Stromal cell of bone marrow (primary cell): ENCODE results near the gene NTN1.
"Not testable (repeated sequence)": the region's sequence is repeated elsewhere in the genome, so short reads cannot be mapped to it uniquely, and the experiment has no call there.

Experiments used
- DNase-seq: peaks from one replicate; pipeline ENCODE4 v3.0.0-alpha.2; 2012; ENCODE audit warnings: low read depth

Gene NTN1

DNA sequence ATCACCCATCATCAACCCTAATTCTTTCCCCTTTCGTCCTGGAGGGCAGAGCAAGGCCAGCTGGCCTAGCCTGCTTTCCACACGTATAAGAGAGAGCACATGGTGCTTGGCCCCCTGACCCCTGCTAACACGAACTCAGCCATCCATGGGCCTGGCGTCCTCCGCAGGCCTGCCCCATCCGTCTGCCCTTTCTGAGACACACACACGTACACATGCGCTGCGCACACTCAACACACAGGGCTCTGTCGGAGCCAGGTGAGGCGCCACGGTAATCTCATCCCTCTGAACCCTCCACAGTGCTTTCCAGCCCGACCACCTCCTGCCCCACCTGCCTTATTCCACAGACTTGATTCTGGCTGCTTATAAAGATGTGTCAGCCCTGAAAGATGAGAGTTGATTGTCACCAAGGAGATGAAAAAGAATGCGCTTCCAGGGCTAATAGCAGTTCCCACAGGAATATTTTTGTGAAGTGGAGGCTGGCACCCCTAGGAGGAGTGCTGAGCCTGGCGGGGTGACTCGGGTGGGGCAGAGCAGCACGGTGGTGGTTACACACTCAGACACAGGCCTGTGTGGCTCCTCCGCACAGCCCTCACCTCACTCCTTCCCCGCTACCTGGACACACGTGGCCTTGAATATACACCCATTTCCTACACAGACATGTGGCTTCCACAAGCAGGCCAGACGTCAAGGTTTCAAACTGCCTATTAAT is 228.1 kb downstream of the NTN1 start:
- DNase-seq: no peak

DNA sequence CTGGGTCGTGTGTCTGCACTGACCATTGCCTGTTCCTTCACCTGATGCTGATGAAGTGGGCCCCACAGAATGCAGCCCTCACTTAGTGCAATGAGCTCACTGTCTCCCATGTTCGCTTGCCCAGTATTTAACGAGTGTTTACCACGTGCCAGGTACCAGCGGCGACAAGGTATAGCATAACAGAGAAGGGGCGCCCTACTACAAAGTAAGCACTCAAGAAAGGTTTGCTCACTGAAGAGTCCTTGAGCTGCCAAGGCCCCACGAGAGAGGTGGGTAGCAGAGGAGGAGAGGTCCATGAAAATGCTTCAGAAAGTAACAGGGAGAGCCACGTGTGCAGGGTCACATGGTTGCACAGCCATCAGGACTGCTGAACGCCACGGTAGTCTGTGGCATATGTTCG is 230.0 kb downstream of the NTN1 start:
- no peak for DNase-seq

GRCh38 chr17:9253308-9253707 is 232.0 kb downstream of the NTN1 start:
- DNase-seq: no peak

GRCh38 chr17:9254841-9255240 is 233.5 kb downstream of the NTN1 start:
- no peak for DNase-seq

DNA sequence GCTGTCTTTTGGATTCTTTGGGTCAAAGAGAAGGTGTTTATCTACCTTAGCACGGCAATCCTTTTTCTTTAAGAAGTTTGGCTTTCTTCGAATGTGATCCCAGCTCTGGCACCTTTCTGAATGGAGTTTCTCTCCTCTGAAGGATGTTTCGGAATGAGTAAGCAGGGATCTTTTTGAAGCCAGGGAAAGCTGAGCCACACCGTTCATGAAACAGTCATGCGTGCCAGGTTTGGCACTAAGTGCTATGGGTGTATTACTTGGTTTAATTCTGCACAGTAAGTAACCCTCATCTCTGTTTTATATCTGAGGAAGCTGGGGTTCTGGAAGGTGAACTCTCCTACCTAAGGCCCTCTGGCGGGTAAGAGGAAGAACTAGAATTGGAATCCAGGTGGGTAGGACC is 234.5 kb downstream of the NTN1 start:
- DNase-seq: no peak

- DNase-seq: no peak
These were observed 235.0 kb downstream of the NTN1 start for GRCh38 chr17:9256361-9256750.

DNA sequence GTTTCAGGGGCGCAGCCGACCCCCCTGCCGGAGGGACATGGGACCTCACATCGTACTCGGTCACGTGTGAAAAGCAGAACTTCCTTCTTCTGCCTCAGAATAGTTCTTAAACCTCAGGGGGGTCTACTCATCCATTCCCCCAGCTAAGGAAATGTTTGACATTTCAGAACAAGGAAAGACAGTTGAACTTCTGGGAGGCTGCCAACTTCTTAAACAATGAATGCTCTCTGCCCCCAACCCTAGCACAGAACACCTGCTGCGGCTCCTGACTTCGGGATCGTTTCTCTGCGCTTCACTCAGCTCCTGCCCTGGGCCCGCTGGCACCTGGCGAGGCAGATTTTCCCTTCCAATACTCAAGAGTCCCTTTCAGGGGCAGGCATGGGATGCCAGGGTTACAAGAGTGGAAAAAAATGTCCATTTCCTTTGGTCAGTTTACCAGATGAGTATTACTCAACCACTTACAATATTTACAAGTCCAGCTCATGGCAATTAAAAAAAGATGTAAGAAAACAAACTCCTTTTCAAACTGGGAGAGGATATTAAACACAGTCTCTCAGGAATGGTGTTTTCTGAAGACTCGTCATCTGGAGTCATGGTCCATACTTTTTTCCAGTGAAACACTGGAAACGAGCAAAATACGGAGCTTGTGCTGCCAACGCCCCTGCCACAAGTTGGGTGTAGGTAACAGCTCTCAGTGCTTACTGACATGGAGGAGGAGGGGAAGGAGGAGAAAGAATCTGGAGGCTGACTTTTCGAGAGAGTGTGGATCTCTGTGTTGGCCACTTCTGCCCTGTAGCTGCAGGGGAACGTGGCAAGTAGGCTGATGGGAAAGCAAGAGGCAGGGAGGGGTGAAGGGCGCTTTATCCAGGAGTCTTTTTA is 235.7 kb downstream of the NTN1 start:
- no peak for DNase-seq

DNA sequence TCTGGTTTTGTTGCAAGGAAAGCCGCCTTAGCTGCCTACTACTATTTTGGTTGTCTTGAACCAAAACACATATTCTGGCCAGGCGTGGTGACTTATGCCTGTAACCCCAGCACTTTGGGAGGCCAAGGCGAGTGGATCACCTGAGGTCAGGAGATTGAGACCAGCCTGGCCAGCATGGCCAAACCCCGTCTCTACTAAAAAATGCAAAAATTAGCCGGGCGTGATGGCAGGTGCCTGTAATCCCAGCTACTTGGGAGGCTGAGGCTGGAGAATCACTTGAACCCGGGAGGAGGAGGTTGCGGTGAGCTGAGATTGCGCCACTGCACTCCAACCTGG is 236.3 kb downstream of the NTN1 start:
- DNase-seq: not testable (repeated sequence)

- DNase-seq: no peak
These were observed 237.1 kb downstream of the NTN1 start for GRCh38 chr17:9258115-9259015.

- no peak for DNase-seq
These were observed 238.1 kb downstream of the NTN1 start for GRCh38 chr17:9259419-9259818.

GRCh38 chr17:9261081-9262012 is 240.0 kb downstream of the NTN1 start:
- no peak for DNase-seq

DNA sequence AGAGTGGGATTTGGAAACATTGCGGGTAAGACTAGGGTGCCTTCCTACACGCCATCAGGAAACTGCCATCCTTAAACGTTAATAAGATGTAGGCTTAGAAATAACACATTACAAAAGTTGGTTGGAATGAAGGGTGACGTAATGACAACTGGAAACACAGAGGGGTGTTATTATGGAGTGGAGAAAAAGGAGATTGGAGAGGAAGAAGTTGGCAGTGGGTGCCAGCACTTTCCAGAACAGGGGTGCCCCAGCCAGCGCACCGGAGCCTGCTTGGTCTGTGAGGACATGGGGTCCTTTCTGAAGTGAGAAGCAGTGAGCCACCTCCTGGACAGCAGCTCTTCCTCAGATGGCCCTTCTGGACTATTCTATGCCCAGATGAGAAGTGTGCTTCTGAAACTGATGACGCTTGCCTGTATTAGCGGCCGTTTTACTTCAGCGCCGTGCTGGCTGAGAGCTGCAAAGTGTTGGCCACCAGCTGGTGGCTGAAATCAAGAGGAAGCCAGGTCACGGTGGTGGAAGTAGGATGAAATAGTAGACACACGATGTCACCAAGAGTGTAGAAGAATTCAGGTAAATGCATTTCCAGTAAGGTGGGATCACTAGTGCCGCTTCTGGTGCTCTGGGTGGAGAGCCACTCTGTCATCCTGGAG is 244.8 kb downstream of the NTN1 start:
- no peak for DNase-seq

GRCh38 chr17:9266697-9267117 is 245.4 kb downstream of the NTN1 start:
- DNase-seq: no peak

DNA sequence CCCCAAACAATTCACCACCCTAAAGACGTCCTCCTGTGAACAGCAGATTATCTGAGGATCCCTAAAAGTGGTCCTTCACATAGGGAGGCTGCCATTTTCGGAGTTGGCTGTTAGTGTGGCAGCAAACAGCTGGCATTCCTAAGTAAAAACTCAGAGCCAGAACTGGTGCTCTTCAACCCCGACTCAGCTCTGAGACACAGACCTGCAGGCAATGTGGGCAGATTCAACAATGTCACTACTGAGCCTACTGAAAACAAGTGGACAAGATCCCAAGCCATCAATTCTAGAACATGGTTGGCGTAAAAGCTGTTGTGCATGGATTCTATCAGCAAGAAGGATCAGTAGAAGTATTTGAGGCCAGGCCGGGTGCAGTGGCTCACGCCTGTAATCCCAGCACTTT is 247.2 kb downstream of the NTN1 start:
- DNase-seq: no peak

GRCh38 chr17:9269350-9270035 is 248.2 kb downstream of the NTN1 start:
- DNase-seq: no peak

DNA sequence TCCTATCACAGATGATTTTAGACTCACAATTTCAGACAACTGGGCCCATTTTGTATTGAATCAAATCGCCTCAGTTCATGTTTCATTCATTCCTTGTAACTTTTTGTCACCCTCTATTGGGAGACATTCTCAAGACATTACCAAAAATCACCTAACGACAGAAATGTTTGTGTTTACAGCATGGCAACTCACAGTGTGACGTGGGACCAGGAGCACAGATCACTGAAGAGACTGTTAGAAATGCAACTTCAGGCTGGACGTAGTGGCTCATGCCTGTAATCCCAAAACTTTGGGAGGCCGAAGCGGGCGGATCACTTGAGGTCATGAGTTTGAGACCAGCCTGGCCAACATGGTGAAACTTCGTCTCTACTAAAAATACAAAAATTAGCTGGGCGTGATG is 249.6 kb downstream of the NTN1 start:
- no peak for DNase-seq

DNA sequence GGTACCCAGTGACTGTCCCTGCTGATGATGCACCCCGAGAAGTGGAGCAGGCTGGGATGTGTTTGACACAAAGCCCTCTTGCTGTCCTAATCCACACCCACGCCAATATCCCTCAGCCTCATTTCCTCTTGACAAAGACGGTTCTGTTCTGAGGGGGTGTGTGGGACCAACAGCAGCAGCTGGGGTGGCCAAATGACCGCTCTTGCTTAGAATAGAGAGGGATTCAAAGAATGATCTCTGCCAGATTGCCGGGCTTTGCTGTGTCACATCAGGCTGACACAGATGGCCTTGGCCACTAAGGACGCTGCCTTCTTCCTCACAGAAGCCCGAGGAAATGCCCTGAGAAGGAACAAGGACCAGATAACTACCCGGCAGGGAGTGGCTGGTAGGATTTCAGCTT is 250.7 kb downstream of the NTN1 start:
- no peak for DNase-seq

GRCh38 chr17:9272501-9273200 is 251.3 kb downstream of the NTN1 start:
- DNase-seq: no peak
